Measurements from ENCODE around the gene TUBA1C. TPM values are rescaled to one million over a fixed set of nuclear protein-coding genes. Genes with fewer than 3 reads are reported as not detected.

Gene TUBA1C
- total RNA-seq, 1 donor from 2014 or later: 35.0 TPM

- Histone ChIP-seq H3K27me3 (ENCODE audit: low read depth) (no peaks in the 10 kb centered on the region), H3K4me1 (peaks cover 32% of the 10 kb centered on the region), H3K9me3 (replicated peaks) (no peaks in the 10 kb centered on the region), H3K36me3 (no peaks in the 10 kb centered on the region), H3K4me3 (peak overlapping the region; percentile 44), H3K27ac (replicated peaks) (peak overlapping the region; percentile 98)
- intact Hi-C loops (cut with micrococcal nuclease): loop anchor here (10.0 kb wide), 2 partner anchors 47 to 147 kb away; partner anchors contain the start of gene TUBA1A
- TF ChIP-seq CTCF (IDR thresholded peaks at IDR 0.05; ENCODE audit: borderline replicate concordance): no peak
- no peak for DNase-seq
Measured at GRCh38 chr12:49231878-49232655, 32.8 kb upstream of the TUBA1C start.

DNA sequence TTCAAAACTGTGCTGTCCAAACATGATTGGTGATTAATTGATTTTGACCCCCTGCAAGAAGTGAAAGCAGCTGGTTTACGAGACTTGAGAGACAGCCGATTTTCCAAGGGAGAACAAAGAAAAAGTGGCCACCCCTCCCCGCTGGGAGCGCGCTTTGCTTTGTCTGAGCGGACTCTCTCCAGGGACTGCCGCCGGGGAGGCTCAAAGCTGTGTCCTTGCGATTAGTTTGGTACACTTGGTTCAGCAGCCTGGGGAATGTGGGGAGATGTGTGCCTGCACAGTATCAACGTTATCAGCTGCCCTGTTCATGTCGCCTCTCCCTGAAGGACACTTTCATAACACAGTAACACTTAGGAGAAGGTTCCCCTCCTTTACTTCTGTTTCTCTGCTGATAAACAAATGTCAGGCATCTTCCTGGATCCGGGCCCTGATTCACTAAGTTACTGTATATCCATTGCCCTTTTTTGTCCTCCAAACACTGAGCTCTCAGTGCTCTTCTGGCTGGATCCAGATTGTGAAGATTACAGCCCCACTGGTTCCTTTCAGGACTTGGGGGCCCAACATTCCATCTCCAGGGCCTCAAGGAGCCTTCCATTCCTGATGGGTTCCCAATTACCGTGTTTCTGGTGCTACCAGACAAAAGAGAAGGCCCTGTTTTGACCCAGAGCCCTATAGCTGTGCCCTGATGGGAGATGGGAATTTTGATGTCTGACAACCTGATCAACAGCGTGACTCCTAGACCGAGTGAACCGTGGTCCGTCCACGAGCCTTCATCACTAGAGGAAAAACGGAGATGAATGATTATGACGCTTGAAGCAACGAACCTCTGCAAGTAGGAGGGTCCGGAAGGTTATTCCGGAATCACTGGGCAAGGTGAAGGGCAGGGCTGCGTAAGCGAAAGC, 31.7 kb upstream of the TUBA1C start:
- Histone ChIP-seq H3K36me3 (no peaks in the 10 kb centered on the region), H3K4me3 (peak overlapping the region; percentile 44), H3K27ac (replicated peaks) (peak overlapping the region; percentile 98), H3K27me3 (ENCODE audit: low read depth) (no peaks in the 10 kb centered on the region), H3K4me1 (peaks cover 32% of the 10 kb centered on the region), H3K9me3 (replicated peaks) (no peaks in the 10 kb centered on the region)
- intact Hi-C loops (cut with micrococcal nuclease): loop anchor here (10.0 kb wide), 2 partner anchors 48 to 148 kb away; partner anchors contain the start of gene TUBA1A
- peak; percentile 75 for DNase-seq
- TF ChIP-seq CTCF (IDR thresholded peaks at IDR 0.05; ENCODE audit: borderline replicate concordance): peak; percentile 47

DNA sequence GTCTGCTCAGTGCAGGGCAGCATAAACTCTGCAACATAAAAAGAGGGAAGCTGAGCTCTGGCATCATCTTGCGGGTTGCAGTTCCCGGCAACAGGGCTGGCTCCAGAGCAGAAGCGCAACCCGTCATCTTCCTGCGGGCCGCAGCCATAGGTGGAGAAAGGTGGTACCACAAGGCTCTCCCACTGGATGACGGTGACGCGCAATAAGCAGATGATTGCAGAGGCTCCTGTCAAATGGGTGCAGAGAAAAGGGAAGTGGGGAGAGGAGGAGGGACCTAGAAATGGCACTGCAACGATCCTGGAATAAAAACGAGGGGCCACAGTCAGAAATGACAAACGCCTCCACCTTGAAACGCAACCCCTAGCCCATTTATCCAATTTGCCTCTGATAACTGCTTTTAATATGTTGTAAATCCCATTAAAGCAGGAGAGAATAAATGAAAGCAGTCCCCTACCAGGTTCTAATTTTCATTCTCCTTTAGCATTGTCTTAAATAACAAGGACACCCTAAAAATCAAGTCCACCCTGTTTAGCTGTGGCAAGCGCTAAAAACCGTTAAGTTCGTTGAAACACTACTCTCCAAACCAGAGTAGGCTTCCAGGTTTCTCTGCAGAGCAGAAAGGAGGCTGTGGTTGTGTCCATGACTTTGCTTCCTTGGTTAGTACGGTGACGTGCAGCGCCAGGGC, 30.9 kb upstream of the TUBA1C start:
- H3K4me3 ChIP-seq: peak overlapping the region; percentile 69
- peaks cover 32% of the 10 kb centered on the region for H3K4me1 ChIP-seq
- TF ChIP-seq CTCF (IDR thresholded peaks at IDR 0.05; ENCODE audit: borderline replicate concordance): no peak
- H3K9me3 ChIP-seq (replicated peaks): no peaks in the 10 kb centered on the region
- peak overlapping the region; percentile 98 for H3K27ac ChIP-seq (replicated peaks)
- intact Hi-C loops (cut with micrococcal nuclease): loop anchor here (10.0 kb wide), 2 partner anchors 49 to 149 kb away; partner anchors contain the start of gene TUBA1A
- H3K36me3 ChIP-seq: no peaks in the 10 kb centered on the region
- no peaks in the 10 kb centered on the region for H3K27me3 ChIP-seq (ENCODE audit: low read depth)
- DNase-seq: peak; percentile 56

DNA sequence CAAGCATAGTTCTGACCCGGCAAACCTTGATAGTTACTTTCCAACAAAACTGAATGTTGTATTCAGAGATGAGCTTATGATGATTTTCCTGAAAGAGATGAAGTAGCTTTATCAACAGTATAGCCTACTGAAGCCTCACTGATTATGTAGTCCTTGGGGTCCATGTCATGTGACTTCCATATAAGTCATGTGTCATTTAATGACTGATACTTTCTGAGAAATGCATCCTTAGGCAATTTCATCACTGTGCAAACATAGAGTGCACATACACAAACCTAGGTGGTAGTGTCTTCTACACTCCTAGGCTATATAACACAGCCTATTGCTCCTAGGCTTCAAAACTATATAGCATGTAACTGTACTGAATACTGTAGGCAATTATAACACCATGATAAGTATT, 28.5 kb upstream of the TUBA1C start:
- DNase-seq: no peak
- Histone ChIP-seq H3K4me3 (no peak overlapping the region), H3K36me3 (no peaks in the 10 kb centered on the region), H3K4me1 (peaks cover 32% of the 10 kb centered on the region), H3K27ac (replicated peaks) (no peak overlapping the region), H3K9me3 (replicated peaks) (no peaks in the 10 kb centered on the region), H3K27me3 (ENCODE audit: low read depth) (no peaks in the 10 kb centered on the region)
- intact Hi-C loops (cut with micrococcal nuclease): loop anchor here (10.0 kb wide), 2 partner anchors 52 to 152 kb away; partner anchors contain the start of gene TUBA1A
- no peak for TF ChIP-seq CTCF (IDR thresholded peaks at IDR 0.05; ENCODE audit: borderline replicate concordance)

- intact Hi-C loops (cut with micrococcal nuclease): no loop called here
- DNase-seq: no peak
- H3K9me3 ChIP-seq (replicated peaks): no peaks in the 10 kb centered on the region
- H3K36me3 ChIP-seq: no peaks in the 10 kb centered on the region
- H3K27me3 ChIP-seq (ENCODE audit: low read depth): no peaks in the 10 kb centered on the region
- H3K4me1 ChIP-seq: no peaks in the 10 kb centered on the region
- no peak for TF ChIP-seq CTCF (IDR thresholded peaks at IDR 0.05; ENCODE audit: borderline replicate concordance)
- H3K27ac ChIP-seq (replicated peaks): peak overlapping the region; percentile 2
- no peak overlapping the region for H3K4me3 ChIP-seq
Measured at GRCh38 chr12:49243631-49244030, 21.3 kb upstream of the TUBA1C start.
